ENCODE measurements around the gene HUS1B. TPM values are rescaled to one million over a fixed set of nuclear protein-coding genes. Genes with fewer than 3 reads are reported as not detected.

Gene HUS1B
- total RNA-seq, 4 donors from 2014 or later, result 0.88 to 5.4 (median 3.0) TPM; not detected in 1

GRCh38 chr6:613981-614380 is 42.9 kb downstream of the HUS1B start:
- DNase-seq (ENCODE audit: low spot score), result no peak
- no peak for ATAC-seq (ENCODE audit: low FRiP score)
- TF ChIP-seq CTCF (IDR thresholded peaks at IDR 0.05), result no peak

DNA sequence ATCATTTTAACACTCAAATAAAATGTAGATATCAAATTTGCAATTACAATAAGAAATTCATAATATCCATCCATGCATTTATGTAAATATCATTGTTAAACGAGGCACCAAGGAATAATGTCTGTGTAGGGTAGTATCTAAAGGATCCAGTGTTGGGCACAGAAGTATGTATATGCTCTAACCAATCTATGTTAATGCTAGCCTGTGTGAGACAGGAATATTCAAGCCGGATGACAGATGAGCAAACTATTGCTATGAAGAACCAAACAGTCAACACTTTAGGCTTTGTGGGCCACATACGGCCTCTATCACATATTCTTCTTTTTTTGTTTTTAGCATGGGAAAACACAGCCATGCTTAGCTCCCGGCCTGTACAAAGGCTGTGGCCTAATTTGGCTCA is 45.0 kb downstream of the HUS1B start:
- no peak for TF ChIP-seq CTCF (IDR thresholded peaks at IDR 0.05)
- ATAC-seq (ENCODE audit: low FRiP score) (no peak), DNase-seq (ENCODE audit: low spot score) (no peak)

DNA sequence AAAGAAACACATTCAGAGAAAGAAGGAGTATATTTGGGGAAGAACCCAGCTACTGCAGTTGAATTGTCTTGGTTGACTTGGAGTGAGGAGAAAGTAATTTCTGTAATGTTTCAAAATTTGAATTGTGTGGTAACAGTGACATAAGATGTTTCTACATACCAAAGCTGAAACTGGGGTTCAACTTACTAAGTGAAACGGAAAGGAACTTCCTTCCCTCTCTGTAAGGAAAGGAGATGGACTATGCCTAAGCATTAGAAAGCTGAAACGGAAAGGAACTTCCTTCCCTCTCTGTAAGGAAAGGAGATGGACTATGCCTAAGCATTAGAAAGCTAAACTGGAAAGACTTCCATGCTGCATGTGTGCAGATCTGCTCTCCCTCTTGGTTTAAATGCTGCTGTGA is 46.0 kb downstream of the HUS1B start:
- ATAC-seq (ENCODE audit: low FRiP score) (no peak), DNase-seq (ENCODE audit: low spot score) (no peak)
- TF ChIP-seq CTCF (IDR thresholded peaks at IDR 0.05), result no peak

- TF ChIP-seq CTCF (IDR thresholded peaks at IDR 0.05), result no peak
- no peak for ATAC-seq (ENCODE audit: low FRiP score)
- no peak for DNase-seq (ENCODE audit: low spot score)
Observed at GRCh38 chr6:609905-610304, 47.0 kb downstream of the HUS1B start.

DNA sequence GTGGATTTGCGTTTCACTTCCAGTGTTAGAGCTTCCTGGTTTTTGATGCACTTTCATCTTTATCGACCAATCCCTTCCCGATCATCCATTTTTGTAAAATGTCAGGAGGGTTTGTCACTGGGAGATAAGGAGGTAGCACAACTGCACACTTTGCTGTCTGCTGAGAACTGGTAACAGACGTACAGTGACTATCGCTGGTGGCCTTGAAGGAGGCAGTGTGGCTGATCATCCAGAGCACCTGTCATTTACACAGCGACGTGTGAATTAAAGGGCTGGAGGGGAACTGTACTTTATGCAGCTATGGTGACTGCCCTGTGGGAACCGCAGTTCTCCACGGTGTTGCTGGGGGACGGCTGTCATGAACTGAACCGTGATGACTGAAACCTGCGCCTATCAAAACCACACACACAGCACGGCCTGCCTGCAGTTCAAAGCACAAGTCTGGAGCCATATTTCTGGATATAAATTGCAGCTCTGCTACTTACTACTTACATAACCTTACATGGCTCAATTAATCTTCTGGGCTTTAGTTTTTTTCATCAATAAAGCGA is 50.0 kb downstream of the HUS1B start:
- no peak for TF ChIP-seq CTCF (IDR thresholded peaks at IDR 0.05)
- no peak for ATAC-seq (ENCODE audit: low FRiP score)

More for the DNA sequence above, 50.0 kb downstream of the HUS1B start:
- DNase-seq (ENCODE audit: low spot score), result no peak

Other genes with a start within 250 kb of the HUS1B start
- gene EXOC2, start 36.0 kb upstream of the HUS1B start, total RNA-seq, result 10 to 100 TPM; 18.1 to 32.3 (median 21.6) TPM

Data from omental fat pad (tissue), 4 donors.